ENCODE data around the gene TEX264.
"Not testable (repeated sequence)": the region's sequence is repeated elsewhere in the genome, so short reads cannot be mapped to it uniquely, and the experiment has no call there.

TEX264 gene

DNA sequence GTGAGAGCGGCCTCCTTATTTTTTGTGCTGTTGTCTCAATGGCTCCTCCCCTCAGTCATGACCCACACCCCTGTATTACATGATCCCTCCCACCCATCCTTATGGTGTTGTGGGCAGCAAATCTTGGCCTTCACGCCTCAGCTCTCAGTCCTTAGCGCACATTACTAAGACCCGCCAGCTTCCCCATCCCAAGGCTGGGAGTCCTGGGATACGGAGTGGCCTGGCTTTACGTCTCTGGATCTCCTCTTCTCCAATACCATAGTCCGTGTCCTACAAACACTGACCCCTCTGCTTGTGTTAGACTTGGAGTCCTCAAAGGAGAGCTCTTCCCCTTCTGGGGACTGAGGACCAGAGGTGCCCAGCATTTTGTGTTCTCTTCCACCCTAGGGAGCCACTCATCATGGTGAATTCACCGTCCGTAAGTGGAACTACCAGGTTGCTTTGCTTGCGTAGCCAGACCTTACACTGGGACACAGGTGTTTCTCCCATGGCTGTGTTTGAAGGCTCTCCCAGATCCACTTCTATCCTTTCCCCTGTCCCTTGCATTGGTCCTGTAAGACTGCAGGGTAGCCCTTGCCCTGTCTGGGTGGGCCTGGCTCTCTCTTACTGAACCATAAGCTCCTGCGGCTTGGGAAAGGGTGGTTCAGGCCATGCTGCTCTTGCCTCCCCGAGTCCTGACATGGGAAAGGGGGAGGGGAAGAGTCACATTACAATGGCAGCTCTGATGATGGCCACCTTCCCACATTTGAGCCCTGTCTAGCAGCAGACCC lies 49.4 kb downstream of the TEX264 start:
- no peak overlapping the region for H3K9ac ChIP-seq (ENCODE audit: low read depth, low read length)
- no peaks in the 10 kb centered on the region for H3K36me3 ChIP-seq (ENCODE audit: control insufficient read depth, insufficient read depth, low read length)
- no peaks in the 10 kb centered on the region for H3K27me3 ChIP-seq (ENCODE audit: control insufficient read depth, insufficient read depth, low read length)
- H3K9me3 ChIP-seq (ENCODE audit: control insufficient read depth, insufficient read depth, low read length) = no peaks in the 10 kb centered on the region
- H3K4me3 ChIP-seq (ENCODE audit: low read depth, low read length) = no peak overlapping the region
- H3K4me1 ChIP-seq (ENCODE audit: control insufficient read depth, insufficient read depth, low read length) = no peaks in the 10 kb centered on the region

- H3K9ac ChIP-seq (ENCODE audit: low read depth, low read length) = no peak overlapping the region
Observed at GRCh38 chr3:51721062-51721745, 50.2 kb downstream of the TEX264 start.

GRCh38 chr3:51722362-51722761 lies 51.3 kb downstream of the TEX264 start:
- H3K4me3 ChIP-seq (ENCODE audit: low read depth, low read length) = no peak overlapping the region
- no peaks in the 10 kb centered on the region for H3K36me3 ChIP-seq (ENCODE audit: control insufficient read depth, insufficient read depth, low read length)
- H3K9ac ChIP-seq (ENCODE audit: low read depth, low read length) = no peak overlapping the region
- H3K4me1 ChIP-seq (ENCODE audit: control insufficient read depth, insufficient read depth, low read length) = no peaks in the 10 kb centered on the region
- no peaks in the 10 kb centered on the region for H3K27me3 ChIP-seq (ENCODE audit: control insufficient read depth, insufficient read depth, low read length)
- no peaks in the 10 kb centered on the region for H3K9me3 ChIP-seq (ENCODE audit: control insufficient read depth, insufficient read depth, low read length)

More at GRCh38 chr3:51721062-51721745, 50.2 kb downstream of the TEX264 start:
- Histone ChIP-seq H3K27me3 (ENCODE audit: control insufficient read depth, insufficient read depth, low read length) (no peaks in the 10 kb centered on the region), H3K36me3 (ENCODE audit: control insufficient read depth, insufficient read depth, low read length) (no peaks in the 10 kb centered on the region), H3K4me1 (ENCODE audit: control insufficient read depth, insufficient read depth, low read length) (no peaks in the 10 kb centered on the region), H3K9me3 (ENCODE audit: control insufficient read depth, insufficient read depth, low read length) (no peaks in the 10 kb centered on the region), H3K4me3 (ENCODE audit: low read depth, low read length) (no peak overlapping the region)

DNA sequence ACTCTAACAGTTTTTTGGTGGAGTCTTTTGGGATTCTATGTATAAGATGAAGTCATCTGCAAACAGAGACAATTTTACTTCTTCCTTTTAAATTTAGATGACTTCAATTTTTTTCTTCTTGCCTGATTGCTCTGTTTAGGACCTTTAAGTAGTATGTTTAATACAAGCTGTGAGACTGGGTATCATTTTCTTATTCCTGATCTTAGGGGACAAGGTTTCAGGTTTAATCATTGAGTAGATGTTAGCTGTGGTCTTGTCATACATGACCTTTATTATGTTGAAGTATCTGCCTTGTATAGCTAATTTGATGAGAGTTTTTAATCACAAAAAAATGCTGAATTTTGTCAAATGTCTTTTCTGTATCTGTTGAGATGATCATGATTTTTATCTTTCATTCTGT lies 56.4 kb downstream of the TEX264 start:
- no peaks in the 10 kb centered on the region for H3K36me3 ChIP-seq (ENCODE audit: control insufficient read depth, insufficient read depth, low read length)
- H3K4me1 ChIP-seq (ENCODE audit: control insufficient read depth, insufficient read depth, low read length) = no peaks in the 10 kb centered on the region
- H3K4me3 ChIP-seq (ENCODE audit: low read depth, low read length) = no peak overlapping the region
- no peaks in the 10 kb centered on the region for H3K27me3 ChIP-seq (ENCODE audit: control insufficient read depth, insufficient read depth, low read length)
- no peaks in the 10 kb centered on the region for H3K9me3 ChIP-seq (ENCODE audit: control insufficient read depth, insufficient read depth, low read length)
- no peak overlapping the region for H3K9ac ChIP-seq (ENCODE audit: low read depth, low read length)

GRCh38 chr3:51729042-51729633 lies 58.1 kb downstream of the TEX264 start:
- Histone ChIP-seq H3K27me3 (ENCODE audit: control insufficient read depth, insufficient read depth, low read length) (no peaks in the 10 kb centered on the region), H3K4me3 (ENCODE audit: low read depth, low read length) (no peak overlapping the region), H3K36me3 (ENCODE audit: control insufficient read depth, insufficient read depth, low read length) (no peaks in the 10 kb centered on the region), H3K4me1 (ENCODE audit: control insufficient read depth, insufficient read depth, low read length) (no peaks in the 10 kb centered on the region), H3K9me3 (ENCODE audit: control insufficient read depth, insufficient read depth, low read length) (no peaks in the 10 kb centered on the region), H3K9ac (ENCODE audit: low read depth, low read length) (no peak overlapping the region)

DNA sequence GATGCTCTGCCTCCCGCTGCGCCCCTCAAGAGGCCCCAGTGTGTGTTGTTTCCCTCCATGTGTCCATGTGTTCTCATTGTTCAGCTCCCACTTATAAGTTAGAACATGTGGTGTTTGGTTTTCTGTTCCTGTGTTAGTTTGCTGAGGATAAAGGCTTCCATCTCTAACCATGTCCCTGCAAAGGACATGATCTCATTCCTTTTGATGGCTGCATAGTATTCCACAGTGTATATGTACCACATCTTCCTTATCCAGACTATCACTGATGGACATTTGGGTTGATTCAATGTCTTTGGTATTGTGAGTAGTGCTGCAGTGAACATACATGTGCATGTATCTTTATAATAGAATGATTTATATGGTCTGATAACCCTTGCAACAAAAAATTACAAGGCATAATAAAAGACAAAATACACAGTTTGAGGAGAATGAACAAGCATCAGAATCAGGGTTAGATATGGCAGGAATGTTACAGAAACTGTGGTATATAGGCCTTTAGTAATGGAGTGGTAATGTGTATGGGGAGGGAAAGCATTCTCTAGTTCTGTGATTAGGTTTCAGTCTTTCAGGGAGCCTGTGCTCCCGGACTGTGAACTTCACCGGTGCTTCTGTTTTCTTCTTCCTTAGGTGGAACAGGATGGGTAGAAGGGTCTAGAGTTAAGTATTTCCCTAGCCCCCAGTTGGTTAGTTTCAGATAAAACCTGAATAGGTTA lies 63.0 kb downstream of the TEX264 start:
- Histone ChIP-seq H3K4me3 (ENCODE audit: low read depth, low read length) (no peak overlapping the region), H3K9me3 (ENCODE audit: control insufficient read depth, insufficient read depth, low read length) (no peaks in the 10 kb centered on the region), H3K9ac (ENCODE audit: low read depth, low read length) (no peak overlapping the region), H3K36me3 (ENCODE audit: control insufficient read depth, insufficient read depth, low read length) (no peaks in the 10 kb centered on the region), H3K27me3 (ENCODE audit: control insufficient read depth, insufficient read depth, low read length) (no peaks in the 10 kb centered on the region), H3K4me1 (ENCODE audit: control insufficient read depth, insufficient read depth, low read length) (peaks cover 9% of the 10 kb centered on the region)

GRCh38 chr3:51734572-51734907 lies 63.5 kb downstream of the TEX264 start:
- Histone ChIP-seq H3K9me3 (ENCODE audit: control insufficient read depth, insufficient read depth, low read length) (no peaks in the 10 kb centered on the region), H3K4me3 (ENCODE audit: low read depth, low read length) (no peak overlapping the region), H3K9ac (ENCODE audit: low read depth, low read length) (no peak overlapping the region), H3K4me1 (ENCODE audit: control insufficient read depth, insufficient read depth, low read length) (peaks cover 11% of the 10 kb centered on the region), H3K27me3 (ENCODE audit: control insufficient read depth, insufficient read depth, low read length) (no peaks in the 10 kb centered on the region), H3K36me3 (ENCODE audit: control insufficient read depth, insufficient read depth, low read length) (no peaks in the 10 kb centered on the region)

DNA sequence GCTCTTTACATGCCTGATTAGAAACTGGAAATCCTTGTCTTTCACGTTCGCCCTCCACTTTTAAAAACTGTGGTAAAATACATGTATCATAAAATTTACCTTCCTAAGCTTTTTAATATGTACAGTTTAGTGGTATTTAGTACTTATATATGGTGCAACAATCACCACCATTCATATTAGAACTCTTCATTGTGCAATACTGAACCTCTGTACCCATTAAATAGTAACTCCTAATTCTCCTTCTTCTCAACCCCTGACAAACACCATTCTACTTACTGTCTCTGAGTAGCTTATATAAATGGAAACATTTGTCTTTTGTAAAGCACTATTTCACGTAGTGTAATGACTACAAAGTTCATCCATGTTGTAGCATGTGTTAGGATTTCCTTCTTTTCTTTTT lies 64.0 kb downstream of the TEX264 start:
- H3K9ac ChIP-seq (ENCODE audit: low read depth, low read length) = no peak overlapping the region
- H3K36me3 ChIP-seq (ENCODE audit: control insufficient read depth, insufficient read depth, low read length) = no peaks in the 10 kb centered on the region
- H3K4me3 ChIP-seq (ENCODE audit: low read depth, low read length) = no peak overlapping the region
- peaks cover 11% of the 10 kb centered on the region for H3K4me1 ChIP-seq (ENCODE audit: control insufficient read depth, insufficient read depth, low read length)
- no peaks in the 10 kb centered on the region for H3K9me3 ChIP-seq (ENCODE audit: control insufficient read depth, insufficient read depth, low read length)
- H3K27me3 ChIP-seq (ENCODE audit: control insufficient read depth, insufficient read depth, low read length) = no peaks in the 10 kb centered on the region

GRCh38 chr3:51735950-51736349 lies 64.9 kb downstream of the TEX264 start:
- Histone ChIP-seq H3K9ac (ENCODE audit: low read depth, low read length) (no peak overlapping the region), H3K4me3 (ENCODE audit: low read depth, low read length) (no peak overlapping the region), H3K36me3 (ENCODE audit: control insufficient read depth, insufficient read depth, low read length) (no peaks in the 10 kb centered on the region), H3K4me1 (ENCODE audit: control insufficient read depth, insufficient read depth, low read length) (peaks cover 11% of the 10 kb centered on the region), H3K27me3 (ENCODE audit: control insufficient read depth, insufficient read depth, low read length) (no peaks in the 10 kb centered on the region), H3K9me3 (ENCODE audit: control insufficient read depth, insufficient read depth, low read length) (no peaks in the 10 kb centered on the region)

DNA sequence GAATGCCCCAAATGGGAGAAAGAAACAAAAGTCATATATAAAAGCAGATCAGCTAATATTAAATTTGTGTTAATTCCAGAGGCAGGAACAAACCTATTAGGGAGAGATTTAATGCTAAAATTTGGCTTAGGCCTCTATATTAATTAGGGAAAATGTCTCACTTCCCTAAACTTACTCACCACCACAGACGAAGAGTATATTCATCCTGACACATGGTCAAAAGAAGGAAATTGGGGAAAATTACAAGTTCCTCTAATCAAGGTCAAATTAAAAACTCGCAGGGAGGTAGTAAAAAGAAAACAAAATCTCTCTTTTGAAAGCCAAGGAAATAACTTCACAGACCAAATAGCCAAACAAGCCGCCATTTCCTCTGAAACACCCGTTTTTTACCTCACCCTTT lies 68.1 kb downstream of the TEX264 start:
- H3K9ac ChIP-seq (ENCODE audit: low read depth, low read length) = no peak overlapping the region
- no peaks in the 10 kb centered on the region for H3K9me3 ChIP-seq (ENCODE audit: control insufficient read depth, insufficient read depth, low read length)
- H3K27me3 ChIP-seq (ENCODE audit: control insufficient read depth, insufficient read depth, low read length) = no peaks in the 10 kb centered on the region
- H3K4me3 ChIP-seq (ENCODE audit: low read depth, low read length) = no peak overlapping the region
- peaks cover 11% of the 10 kb centered on the region for H3K4me1 ChIP-seq (ENCODE audit: control insufficient read depth, insufficient read depth, low read length)
- no peaks in the 10 kb centered on the region for H3K36me3 ChIP-seq (ENCODE audit: control insufficient read depth, insufficient read depth, low read length)

DNA sequence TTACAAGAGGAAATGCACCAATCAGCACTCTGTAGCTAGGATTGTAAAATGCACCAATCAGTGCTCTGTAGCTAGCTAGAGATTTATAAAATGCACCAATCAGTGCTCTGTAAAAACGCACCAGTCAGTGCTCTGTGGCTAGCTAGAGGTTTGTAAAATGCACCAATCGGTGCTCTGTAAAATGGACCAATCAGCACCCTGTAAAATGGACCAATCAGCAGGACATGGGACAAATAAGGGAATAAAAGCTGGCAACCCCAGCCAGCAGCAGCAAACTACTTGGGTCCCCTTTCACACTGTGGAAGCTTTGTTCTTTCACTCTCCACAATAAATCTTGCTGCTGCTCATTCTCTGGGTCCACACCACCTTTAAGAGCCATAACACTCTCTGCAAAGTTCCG lies 71.3 kb downstream of the TEX264 start:
- H3K4me1 ChIP-seq (ENCODE audit: control insufficient read depth, insufficient read depth, low read length); H3K4me3 ChIP-seq (ENCODE audit: low read depth, low read length); H3K36me3 ChIP-seq (ENCODE audit: control insufficient read depth, insufficient read depth, low read length); H3K27me3 ChIP-seq (ENCODE audit: control insufficient read depth, insufficient read depth, low read length); H3K9me3 ChIP-seq (ENCODE audit: control insufficient read depth, insufficient read depth, low read length); H3K9ac ChIP-seq (ENCODE audit: low read depth, low read length): not testable (repeated sequence)

All from iPS-15b (cell line).